Measurements from ENCODE around the gene MIP. TPM values are rescaled to one million over a fixed set of nuclear protein-coding genes. Genes with fewer than 3 reads are reported as not detected.
A peak's percentile ranks its signal among the peaks of the same experiment; 100 is the strongest.

MIP gene
- total RNA-seq, 1 donor from 2014 or later: not detected

DNA sequence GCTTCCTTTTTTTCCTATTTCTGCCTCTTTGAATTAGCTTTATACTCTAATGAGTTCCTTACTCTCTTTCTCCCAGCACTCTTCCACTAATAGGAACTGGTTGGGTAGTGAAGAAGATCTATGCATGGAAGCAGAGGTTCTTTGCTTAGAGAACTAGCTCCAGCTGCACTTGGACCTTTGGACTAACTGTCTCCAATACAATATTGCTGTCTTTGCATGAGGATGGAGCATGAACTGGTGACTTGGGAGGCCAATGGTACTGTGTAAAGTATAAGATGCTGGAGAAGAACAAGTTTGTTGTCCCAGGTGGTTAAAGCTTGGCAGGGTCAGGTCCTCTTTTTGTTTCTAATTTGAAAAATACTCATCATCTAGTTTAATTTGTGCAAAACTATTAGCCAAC is 35.9 kb upstream of the MIP start:
- Mint-ChIP-seq H3K4me1 (ENCODE audit: low read depth) (peaks cover 6% of the 10 kb centered on the region), H3K4me3 (ENCODE audit: low read depth) (no peak overlapping the region), H3K27ac (no peak overlapping the region), H3K9me3 (ENCODE audit: low read depth) (peaks cover 7% of the 10 kb centered on the region), H3K36me3 (ENCODE audit: insufficient read depth) (peaks cover 5% of the 10 kb centered on the region), H3K27me3 (peaks cover 53% of the 10 kb centered on the region)
- TF ChIP-seq, protein P1, sequence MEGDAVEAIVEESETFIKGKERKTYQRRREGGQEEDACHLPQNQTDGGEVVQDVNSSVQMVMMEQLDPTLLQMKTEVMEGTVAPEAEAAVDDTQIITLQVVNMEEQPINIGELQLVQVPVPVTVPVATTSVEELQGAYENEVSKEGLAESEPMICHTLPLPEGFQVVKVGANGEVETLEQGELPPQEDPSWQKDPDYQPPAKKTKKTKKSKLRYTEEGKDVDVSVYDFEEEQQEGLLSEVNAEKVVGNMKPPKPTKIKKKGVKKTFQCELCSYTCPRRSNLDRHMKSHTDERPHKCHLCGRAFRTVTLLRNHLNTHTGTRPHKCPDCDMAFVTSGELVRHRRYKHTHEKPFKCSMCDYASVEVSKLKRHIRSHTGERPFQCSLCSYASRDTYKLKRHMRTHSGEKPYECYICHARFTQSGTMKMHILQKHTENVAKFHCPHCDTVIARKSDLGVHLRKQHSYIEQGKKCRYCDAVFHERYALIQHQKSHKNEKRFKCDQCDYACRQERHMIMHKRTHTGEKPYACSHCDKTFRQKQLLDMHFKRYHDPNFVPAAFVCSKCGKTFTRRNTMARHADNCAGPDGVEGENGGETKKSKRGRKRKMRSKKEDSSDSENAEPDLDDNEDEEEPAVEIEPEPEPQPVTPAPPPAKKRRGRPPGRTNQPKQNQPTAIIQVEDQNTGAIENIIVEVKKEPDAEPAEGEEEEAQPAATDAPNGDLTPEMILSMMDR (IDR thresholded peaks at IDR 0.05; ENCODE audit: unreplicated experiment): no peak
- no peak for DNase-seq (ENCODE audit: low spot score, unreplicated experiment)

DNA sequence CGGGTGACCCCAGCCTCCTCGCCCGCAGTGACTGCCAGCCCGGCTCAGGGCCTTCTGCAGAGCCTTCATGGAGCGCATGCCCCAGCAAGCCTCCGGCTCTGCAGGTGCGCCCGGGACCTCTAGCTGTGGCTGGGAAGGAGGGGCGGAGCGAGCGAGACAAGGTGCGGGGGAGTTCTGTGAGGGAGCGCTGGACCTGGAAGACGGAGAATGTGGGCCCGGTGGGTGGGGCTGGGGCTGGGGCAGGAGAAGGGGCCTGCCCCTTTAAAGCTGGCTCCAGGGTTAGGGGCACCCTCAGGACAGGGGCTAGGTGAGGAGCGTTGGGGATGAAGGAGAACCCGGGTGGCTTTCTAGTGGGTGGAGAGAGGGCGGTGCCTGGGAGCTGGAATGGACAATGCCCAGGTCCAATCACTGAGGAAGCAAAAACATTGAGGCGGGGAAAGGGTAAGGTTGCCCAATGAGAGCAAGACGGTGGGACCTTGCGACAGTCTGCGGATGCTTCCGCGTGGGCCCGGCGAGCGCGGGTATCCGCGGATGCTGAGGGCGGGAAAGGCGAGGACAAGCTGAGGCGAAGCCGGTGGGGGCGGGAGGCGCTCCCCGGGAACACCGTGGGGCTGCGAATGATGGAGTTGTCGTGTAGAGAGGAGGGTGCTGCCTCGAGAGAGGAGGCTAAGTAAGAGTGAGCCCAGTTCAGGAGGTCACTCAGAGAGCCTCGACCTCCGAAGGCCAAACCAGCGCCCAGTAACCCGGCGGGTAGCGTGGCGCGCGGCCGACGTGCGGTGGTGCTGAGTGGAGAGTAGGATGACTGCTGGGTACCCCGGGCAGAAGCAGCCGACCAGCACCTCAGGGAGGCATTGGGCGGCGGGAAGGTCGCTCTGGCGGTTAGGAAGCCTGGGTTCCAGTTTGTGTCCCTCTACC is 33.8 kb upstream of the MIP start, which contains the start of gene GLS2:
Gene GLS2, minus strand, starts transcription at position 121 of the 915 bp plus-strand sequence. Its CDS starts 43 bp downstream, at position 78.
- peak; percentile 64 for DNase-seq (ENCODE audit: low spot score, unreplicated experiment)
- H3K4me3 Mint-ChIP-seq (ENCODE audit: low read depth): peak within 1 kb of the TSS; percentile 75
- peaks cover 6% of the 10 kb centered on the region for H3K4me1 Mint-ChIP-seq (ENCODE audit: low read depth)
- H3K36me3 Mint-ChIP-seq (ENCODE audit: insufficient read depth): peaks cover 4% of the 10 kb centered on the region
- H3K9me3 Mint-ChIP-seq (ENCODE audit: low read depth): peaks cover 6% of the 10 kb centered on the region
- TF ChIP-seq, protein P1 (IDR thresholded peaks at IDR 0.05; ENCODE audit: unreplicated experiment): no peak
- peak within 1 kb of the TSS; percentile 81 for H3K27ac Mint-ChIP-seq
- peaks cover 55% of the 10 kb centered on the region for H3K27me3 Mint-ChIP-seq

DNA sequence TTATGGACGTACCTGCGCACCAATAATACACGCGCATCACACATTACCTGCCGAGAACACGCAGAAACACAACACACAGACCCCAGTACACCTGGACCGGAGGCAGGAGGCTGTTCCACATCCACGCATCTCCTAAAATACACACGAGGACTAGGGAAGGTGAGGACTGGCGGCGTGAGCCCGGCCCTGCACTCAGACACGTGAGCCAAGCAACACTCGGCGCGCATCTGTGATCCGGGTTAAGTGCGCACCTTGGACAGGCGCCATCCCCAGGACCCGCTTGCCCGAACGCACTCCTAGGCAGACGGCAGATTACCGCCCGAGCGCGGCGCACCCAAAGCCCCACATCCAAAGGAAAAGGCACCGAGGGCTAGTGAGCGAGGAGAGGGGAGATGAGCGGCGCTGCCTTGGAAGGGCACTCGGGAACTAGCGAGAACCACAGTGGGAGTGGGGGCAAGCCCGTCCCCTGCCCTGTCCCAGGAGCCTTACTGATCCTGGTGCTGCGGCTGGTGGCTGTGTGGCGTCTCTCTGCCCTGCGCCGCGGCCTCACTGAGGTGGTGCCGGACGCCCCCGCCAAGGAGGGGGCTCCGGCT is 33.1 kb upstream of the MIP start:
- Mint-ChIP-seq H3K36me3 (ENCODE audit: insufficient read depth) (peaks cover 2% of the 10 kb centered on the region), H3K27me3 (peaks cover 55% of the 10 kb centered on the region)

DNA sequence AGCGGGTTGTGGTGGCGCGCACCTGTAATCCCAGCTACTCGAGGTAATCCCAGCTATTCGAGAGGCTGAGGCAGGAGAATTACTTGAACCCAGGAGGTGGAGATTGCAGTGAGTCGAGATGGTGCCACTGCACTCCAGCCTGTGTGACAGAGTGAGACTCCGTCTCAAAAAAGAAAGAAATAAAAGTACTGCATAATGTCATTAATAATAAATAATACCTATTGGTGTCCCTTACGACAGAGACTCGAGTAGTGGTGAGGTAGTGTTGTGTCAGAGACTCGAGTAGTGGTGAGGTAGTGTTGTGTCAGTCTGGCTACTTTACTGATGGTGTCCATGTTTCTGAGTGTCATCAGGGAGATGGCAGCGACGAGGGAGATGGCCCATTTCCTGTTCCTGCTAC is 32.2 kb upstream of the MIP start:
- Mint-ChIP-seq H3K36me3 (ENCODE audit: insufficient read depth) (peaks cover 2% of the 10 kb centered on the region), H3K4me3 (ENCODE audit: low read depth) (peak overlapping the region; percentile 50), H3K9me3 (ENCODE audit: low read depth) (peaks cover 4% of the 10 kb centered on the region), H3K27ac (no peak overlapping the region), H3K4me1 (ENCODE audit: low read depth) (peaks cover 6% of the 10 kb centered on the region), H3K27me3 (peaks cover 53% of the 10 kb centered on the region)
- DNase-seq (ENCODE audit: low spot score, unreplicated experiment): no peak
- TF ChIP-seq, protein P1 (IDR thresholded peaks at IDR 0.05; ENCODE audit: unreplicated experiment): no peak

More for the DNA sequence above, 33.1 kb upstream of the MIP start:
- Mint-ChIP-seq H3K4me3 (ENCODE audit: low read depth) (peak overlapping the region; percentile 75), H3K27ac (no peak overlapping the region), H3K9me3 (ENCODE audit: low read depth) (peaks cover 4% of the 10 kb centered on the region), H3K4me1 (ENCODE audit: low read depth) (peaks cover 6% of the 10 kb centered on the region)
- TF ChIP-seq, protein P1 (IDR thresholded peaks at IDR 0.05; ENCODE audit: unreplicated experiment): no peak
- DNase-seq (ENCODE audit: low spot score, unreplicated experiment): peak; percentile 17

DNA sequence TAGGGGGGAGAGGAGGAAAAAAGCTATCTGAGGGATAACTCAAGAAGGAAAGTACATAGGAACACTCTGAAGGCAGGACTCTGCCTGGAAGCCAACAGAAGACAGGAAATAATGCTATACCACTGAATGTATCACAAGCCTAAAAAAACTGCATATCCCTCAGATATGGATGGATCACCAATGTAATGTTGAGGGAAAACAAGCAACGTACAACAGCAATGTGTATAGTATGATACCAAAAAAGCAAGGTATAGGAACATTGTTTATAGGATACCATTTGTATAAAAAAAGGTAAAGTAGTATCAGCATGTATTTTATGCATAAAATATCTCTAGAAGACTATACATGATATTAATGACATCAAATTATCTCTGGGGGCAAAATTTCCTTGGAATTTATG is 30.1 kb upstream of the MIP start:
- Mint-ChIP-seq H3K4me1 (ENCODE audit: low read depth) (peaks cover 6% of the 10 kb centered on the region), H3K27me3 (peaks cover 35% of the 10 kb centered on the region), H3K9me3 (ENCODE audit: low read depth) (peaks cover 4% of the 10 kb centered on the region), H3K4me3 (ENCODE audit: low read depth) (no peak overlapping the region), H3K27ac (no peak overlapping the region), H3K36me3 (ENCODE audit: insufficient read depth) (peaks cover 2% of the 10 kb centered on the region)
- TF ChIP-seq, protein P1 (IDR thresholded peaks at IDR 0.05; ENCODE audit: unreplicated experiment): no peak
- DNase-seq (ENCODE audit: low spot score, unreplicated experiment): no peak
